ENCODE results near the gene CD244.

Gene CD244

DNA sequence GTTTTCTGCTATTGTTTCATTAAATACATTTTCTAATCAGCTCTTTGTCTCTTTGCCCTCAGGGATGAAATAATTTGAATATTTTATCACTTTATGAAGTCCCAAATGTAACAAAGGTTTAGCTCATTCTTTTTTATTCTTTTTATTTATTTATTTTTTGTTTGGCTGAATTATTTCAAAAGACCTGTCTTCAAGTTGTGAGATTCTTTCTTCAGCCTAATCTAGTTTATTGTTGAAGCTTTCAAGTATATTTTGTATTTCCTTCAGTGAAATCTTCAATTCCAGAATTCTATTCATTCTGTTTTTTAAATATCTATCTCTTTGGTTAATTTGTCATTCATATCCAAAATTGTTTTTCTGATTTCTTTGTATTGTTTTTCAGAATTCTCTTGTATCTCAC is 55.9 kb downstream of the CD244 start:
- TF ChIP-seq, protein P1, sequence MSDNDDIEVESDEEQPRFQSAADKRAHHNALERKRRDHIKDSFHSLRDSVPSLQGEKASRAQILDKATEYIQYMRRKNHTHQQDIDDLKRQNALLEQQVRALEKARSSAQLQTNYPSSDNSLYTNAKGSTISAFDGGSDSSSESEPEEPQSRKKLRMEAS (IDR thresholded peaks at IDR 0.05), result no peak
- TF ChIP-seq CEBPB (IDR thresholded peaks at IDR 0.05) (no peak), YY1 (IDR thresholded peaks at IDR 0.05; ENCODE audit: low read depth) (no peak), ZBTB7A (IDR thresholded peaks at IDR 0.05; ENCODE audit: low read depth) (no peak), FOXM1 (IDR thresholded peaks at IDR 0.05; ENCODE audit: borderline replicate concordance, low read depth) (no peak), CREB1 (IDR thresholded peaks at IDR 0.05; ENCODE audit: low read depth) (no peak), EP300 (IDR thresholded peaks at IDR 0.05; ENCODE audit: borderline replicate concordance) (no peak), RAD21 (IDR thresholded peaks at IDR 0.05; ENCODE audit: low read depth) (no peak), EGR1 (IDR thresholded peaks at IDR 0.05) (no peak), NFIC (IDR thresholded peaks at IDR 0.05) (no peak)
- TF ChIP-seq, protein P2, sequence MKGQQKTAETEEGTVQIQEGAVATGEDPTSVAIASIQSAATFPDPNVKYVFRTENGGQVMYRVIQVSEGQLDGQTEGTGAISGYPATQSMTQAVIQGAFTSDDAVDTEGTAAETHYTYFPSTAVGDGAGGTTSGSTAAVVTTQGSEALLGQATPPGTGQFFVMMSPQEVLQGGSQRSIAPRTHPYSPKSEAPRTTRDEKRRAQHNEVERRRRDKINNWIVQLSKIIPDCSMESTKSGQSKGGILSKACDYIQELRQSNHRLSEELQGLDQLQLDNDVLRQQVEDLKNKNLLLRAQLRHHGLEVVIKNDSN (IDR thresholded peaks at IDR 0.05), result no peak
- TF ChIP-seq, protein P3, sequence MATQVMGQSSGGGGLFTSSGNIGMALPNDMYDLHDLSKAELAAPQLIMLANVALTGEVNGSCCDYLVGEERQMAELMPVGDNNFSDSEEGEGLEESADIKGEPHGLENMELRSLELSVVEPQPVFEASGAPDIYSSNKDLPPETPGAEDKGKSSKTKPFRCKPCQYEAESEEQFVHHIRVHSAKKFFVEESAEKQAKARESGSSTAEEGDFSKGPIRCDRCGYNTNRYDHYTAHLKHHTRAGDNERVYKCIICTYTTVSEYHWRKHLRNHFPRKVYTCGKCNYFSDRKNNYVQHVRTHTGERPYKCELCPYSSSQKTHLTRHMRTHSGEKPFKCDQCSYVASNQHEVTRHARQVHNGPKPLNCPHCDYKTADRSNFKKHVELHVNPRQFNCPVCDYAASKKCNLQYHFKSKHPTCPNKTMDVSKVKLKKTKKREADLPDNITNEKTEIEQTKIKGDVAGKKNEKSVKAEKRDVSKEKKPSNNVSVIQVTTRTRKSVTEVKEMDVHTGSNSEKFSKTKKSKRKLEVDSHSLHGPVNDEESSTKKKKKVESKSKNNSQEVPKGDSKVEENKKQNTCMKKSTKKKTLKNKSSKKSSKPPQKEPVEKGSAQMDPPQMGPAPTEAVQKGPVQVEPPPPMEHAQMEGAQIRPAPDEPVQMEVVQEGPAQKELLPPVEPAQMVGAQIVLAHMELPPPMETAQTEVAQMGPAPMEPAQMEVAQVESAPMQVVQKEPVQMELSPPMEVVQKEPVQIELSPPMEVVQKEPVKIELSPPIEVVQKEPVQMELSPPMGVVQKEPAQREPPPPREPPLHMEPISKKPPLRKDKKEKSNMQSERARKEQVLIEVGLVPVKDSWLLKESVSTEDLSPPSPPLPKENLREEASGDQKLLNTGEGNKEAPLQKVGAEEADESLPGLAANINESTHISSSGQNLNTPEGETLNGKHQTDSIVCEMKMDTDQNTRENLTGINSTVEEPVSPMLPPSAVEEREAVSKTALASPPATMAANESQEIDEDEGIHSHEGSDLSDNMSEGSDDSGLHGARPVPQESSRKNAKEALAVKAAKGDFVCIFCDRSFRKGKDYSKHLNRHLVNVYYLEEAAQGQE (IDR thresholded peaks at IDR 0.05; ENCODE audit: low read depth), result no peak

DNA sequence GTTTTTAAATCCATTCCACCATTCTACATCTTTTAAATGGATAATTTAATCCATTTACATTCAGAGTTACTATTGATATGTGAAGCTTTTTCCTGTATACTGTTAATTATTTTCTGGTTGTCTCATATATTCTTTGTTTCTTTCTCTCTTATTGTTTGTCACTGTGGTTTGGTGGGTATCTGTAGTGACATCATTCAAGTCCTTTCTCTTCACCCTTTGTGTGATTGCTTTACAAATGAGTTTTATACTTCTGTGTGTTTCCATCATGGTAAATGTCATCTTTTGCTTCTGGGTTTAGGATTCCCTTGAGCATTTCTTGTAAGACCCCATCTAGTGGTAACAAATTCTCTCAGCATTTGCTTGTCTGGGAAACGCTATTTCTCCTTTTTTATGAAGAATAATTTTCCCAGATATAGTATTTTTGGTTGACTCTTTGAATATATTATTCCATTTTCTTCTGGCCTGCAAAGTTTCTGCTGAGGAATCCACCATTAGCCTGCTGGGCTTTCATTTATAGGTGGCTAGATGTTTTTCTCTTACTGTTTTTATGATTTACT is 56.5 kb downstream of the CD244 start:
- no peak for TF ChIP-seq YY1 (IDR thresholded peaks at IDR 0.05; ENCODE audit: low read depth)
- TF ChIP-seq ZBTB7A (IDR thresholded peaks at IDR 0.05; ENCODE audit: low read depth), result no peak
- no peak for TF ChIP-seq TCF12 (IDR thresholded peaks at IDR 0.05; ENCODE audit: low read depth)
- no peak for TF ChIP-seq TAF1 (IDR thresholded peaks at IDR 0.05; ENCODE audit: low read depth)
- no peak for TF ChIP-seq CEBPB (IDR thresholded peaks at IDR 0.05)
- TF ChIP-seq, protein P2 (IDR thresholded peaks at IDR 0.05), result no peak
- no peak for TF ChIP-seq RAD21 (IDR thresholded peaks at IDR 0.05; ENCODE audit: low read depth)
- no peak for TF ChIP-seq EP300 (IDR thresholded peaks at IDR 0.05; ENCODE audit: borderline replicate concordance)
- no peak for TF ChIP-seq EGR1 (IDR thresholded peaks at IDR 0.05)
- TF ChIP-seq NFIC (IDR thresholded peaks at IDR 0.05), result no peak
- TF ChIP-seq, protein P3 (IDR thresholded peaks at IDR 0.05; ENCODE audit: low read depth), result no peak
- TF ChIP-seq TEAD4 (IDR thresholded peaks at IDR 0.05), result no peak
- no peak for TF ChIP-seq CREB1 (IDR thresholded peaks at IDR 0.05; ENCODE audit: low read depth)

DNA sequence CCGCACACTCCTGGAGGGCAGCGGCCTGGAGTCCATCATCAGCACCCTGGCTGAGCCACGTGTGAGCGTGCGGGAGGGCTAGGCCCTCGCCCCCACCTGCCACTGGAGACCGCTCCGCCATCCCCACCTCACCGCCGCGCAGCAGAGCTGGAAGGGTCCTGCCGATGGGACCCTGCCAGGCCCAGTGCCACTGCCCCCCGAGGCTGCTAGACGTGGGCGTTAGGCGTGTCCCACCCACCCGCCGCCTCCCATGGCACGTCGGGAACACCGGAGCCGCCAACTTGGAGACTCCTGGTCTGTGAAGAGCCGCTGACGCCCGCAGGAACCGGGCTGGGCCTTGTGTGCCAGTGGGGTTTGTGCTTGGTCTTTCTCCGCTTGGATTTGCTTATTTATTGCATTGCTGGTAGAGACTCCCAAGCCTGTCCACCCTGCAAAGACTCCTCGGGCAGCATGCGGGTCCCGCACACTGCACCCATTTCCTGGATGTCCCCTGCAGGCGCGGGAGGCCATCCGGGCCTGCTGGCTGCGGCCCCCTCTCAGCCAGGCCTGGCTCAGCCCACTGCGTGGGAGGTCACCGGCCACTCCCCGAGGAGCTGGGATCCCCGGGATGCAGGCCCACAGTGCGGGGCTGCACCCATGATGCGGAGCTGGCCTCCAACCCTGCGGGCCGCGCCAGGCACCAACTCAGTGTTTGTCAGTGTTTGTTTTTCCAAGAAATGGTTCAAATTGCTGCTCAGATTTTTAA is 60.7 kb downstream of the CD244 start:
- TF ChIP-seq, protein P1 (IDR thresholded peaks at IDR 0.05), result no peak
- no peak for TF ChIP-seq RAD21 (IDR thresholded peaks at IDR 0.05; ENCODE audit: low read depth)

DNA sequence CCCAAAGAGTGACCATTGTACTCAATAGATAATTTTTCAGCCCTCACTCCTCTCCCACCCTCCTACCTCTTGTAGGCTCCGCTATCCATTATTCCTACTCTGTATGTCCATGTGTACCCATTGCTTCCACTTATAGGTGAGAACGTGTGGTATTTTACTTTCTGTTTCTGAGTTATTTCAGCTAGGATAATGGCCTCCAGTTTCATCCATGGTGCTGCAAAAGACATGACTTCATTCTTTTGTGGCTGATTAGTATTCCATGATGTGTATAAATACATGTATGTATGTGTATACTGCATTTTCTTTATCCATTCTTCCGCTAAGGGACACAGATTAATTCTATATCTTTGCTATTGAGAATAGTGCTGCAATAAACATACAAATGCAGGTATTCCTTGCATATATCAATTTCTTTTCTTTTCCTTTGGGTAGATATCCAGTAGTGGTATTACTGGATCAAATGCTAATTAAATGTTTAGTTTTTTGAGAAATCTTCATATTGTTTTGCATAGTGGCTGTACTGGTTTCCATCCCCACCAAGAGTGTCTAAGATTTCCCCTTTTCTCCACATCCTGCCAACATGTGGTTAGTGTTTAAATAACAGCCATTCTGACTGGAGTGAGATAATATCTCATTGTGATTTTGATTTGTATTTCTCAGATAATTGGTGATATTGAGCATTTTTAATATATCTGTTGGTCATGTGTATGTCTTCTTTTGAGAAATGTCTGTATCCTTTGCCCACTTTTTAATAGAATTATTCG is 61.9 kb downstream of the CD244 start:
- TF ChIP-seq CEBPB (IDR thresholded peaks at IDR 0.05), result no peak
- TF ChIP-seq FOXM1 (IDR thresholded peaks at IDR 0.05; ENCODE audit: borderline replicate concordance, low read depth), result no peak
- TF ChIP-seq, protein P2 (IDR thresholded peaks at IDR 0.05), result no peak
- no peak for TF ChIP-seq RAD21 (IDR thresholded peaks at IDR 0.05; ENCODE audit: low read depth)
- TF ChIP-seq EP300 (IDR thresholded peaks at IDR 0.05; ENCODE audit: borderline replicate concordance), result no peak
- no peak for TF ChIP-seq TEAD4 (IDR thresholded peaks at IDR 0.05)
- TF ChIP-seq CREB1 (IDR thresholded peaks at IDR 0.05; ENCODE audit: low read depth), result no peak
- TF ChIP-seq TAF1 (IDR thresholded peaks at IDR 0.05; ENCODE audit: low read depth), result no peak

DNA sequence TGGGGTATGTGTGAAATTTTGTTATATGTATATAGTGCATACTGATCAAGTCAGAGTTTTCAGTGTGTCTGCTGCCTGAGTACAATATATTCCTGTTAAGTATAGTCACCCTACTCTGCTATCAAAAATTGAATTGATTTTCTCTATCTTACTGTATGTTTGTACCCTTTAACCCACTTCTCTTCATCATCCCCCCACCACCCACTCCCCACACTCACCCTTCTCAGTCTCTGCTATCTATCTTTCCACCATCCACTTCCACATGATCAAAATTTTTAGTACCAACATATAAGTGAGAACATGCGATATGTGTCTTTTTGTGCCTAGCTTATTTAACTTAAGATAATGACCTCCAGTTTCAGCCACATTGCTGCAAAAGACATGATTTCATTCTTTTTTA is 62.5 kb downstream of the CD244 start:
- no peak for TF ChIP-seq ZBTB7A (IDR thresholded peaks at IDR 0.05; ENCODE audit: low read depth)
- no peak for TF ChIP-seq RAD21 (IDR thresholded peaks at IDR 0.05; ENCODE audit: low read depth)
- TF ChIP-seq, protein P2 (IDR thresholded peaks at IDR 0.05), result no peak
- no peak for TF ChIP-seq FOXM1 (IDR thresholded peaks at IDR 0.05; ENCODE audit: borderline replicate concordance, low read depth)
